Airway epithelial cell (primary cell): ENCODE measurements around the gene S100A13. TPM values are rescaled to one million over a fixed set of nuclear protein-coding genes. Genes with fewer than 3 reads are reported as not detected.

ENCODE experiments used
- total RNA-seq: library from RNA; depleted of rRNA; stranded (reverse); fragments of >200 nt; gene quantifications from 2 replicates; pipeline ENCODE4 v1.2.3, GENCODE V29; 2015

The S100A13 gene
- 124 and 160 TPM in 2 replicates for total RNA-seq

GRCh38 chr1:153626904-153627714 lies at the start of gene S100A13:
Gene S100A13 (minus strand): TSS chr1:153627505. CDS start chr1:153626472, 1,033 bp downstream.

GRCh38 chr1:153670859-153671627 lies 43.7 kb upstream of the S100A13 start, which contains the start of gene ILF2:
Gene ILF2 (minus strand): TSS chr1:153670993. CDS start chr1:153670922, 71 bp downstream.

GRCh38 chr1:153658400-153659174 lies 31.3 kb upstream of the S100A13 start, which contains the start of gene SNAPIN:
Gene SNAPIN (plus strand): TSS chr1:153658703. CDS start chr1:153658744, 41 bp downstream.

GRCh38 chr1:153633754-153634665 lies 6.7 kb upstream of the S100A13 start, which contains the start of gene CHTOP:
Gene CHTOP (plus strand): TSS chr1:153634066. CDS start chr1:153636589, 2,523 bp downstream.

GRCh38 chr1:153627715-153628626 lies 666 bp upstream of the S100A13 start, which contains the start of gene S100A1:
Gene S100A1 (plus strand): TSS chr1:153628434. CDS start chr1:153630522, 2,088 bp downstream.

GRCh38 chr1:153616144-153616916 lies 11.0 kb downstream of the S100A13 start, which contains the start of gene S100A14:
Gene S100A14 (minus strand): TSS chr1:153616325. CDS start chr1:153615858, 467 bp downstream.

GRCh38 chr1:153612755-153613331 lies 14.5 kb downstream of the S100A13 start, which contains the start of gene S100A16:
Gene S100A16 (minus strand): TSS chr1:153613137. CDS start chr1:153608151, 4,986 bp downstream.

Other genes starting within 250 kb of the S100A13 start
- gene S100A8, start 236.4 kb downstream of the S100A13 start, total RNA-seq, result 1,254 and 1,417 TPM in 2 replicates
- not detected in 2 replicates for gene S100A7A, start 211.0 kb downstream of the S100A13 start, total RNA-seq
- 0.42 and 3.5 TPM in 2 replicates for gene S100A7, start 166.9 kb downstream of the S100A13 start, total RNA-seq
- 2,657 and 2,815 TPM in 2 replicates for gene S100A6, start 91.5 kb downstream of the S100A13 start, total RNA-seq
- gene S100A5, start 86.6 kb downstream of the S100A13 start, total RNA-seq, result 0.49 TPM in 1 of 2 replicates, not detected in the other
- gene S100A4, start 81.7 kb downstream of the S100A13 start, total RNA-seq, result 45.3 and 57.0 TPM in 2 replicates
- gene S100A3, start 78.2 kb downstream of the S100A13 start, total RNA-seq, result 4.6 and 9.0 TPM in 2 replicates
- gene S100A2, start 61.7 kb downstream of the S100A13 start, total RNA-seq, result 5,324 and 7,203 TPM in 2 replicates
- gene S100A16, start 14.4 kb downstream of the S100A13 start, total RNA-seq, result 1,881 and 1,940 TPM in 2 replicates
- gene S100A14, start 11.2 kb downstream of the S100A13 start, total RNA-seq, result 1,909 and 2,185 TPM in 2 replicates
- not detected in 2 replicates for gene S100A1, start 929 bp upstream of the S100A13 start, total RNA-seq
- gene CHTOP, start 6.6 kb upstream of the S100A13 start, total RNA-seq, result 43.7 and 46.6 TPM in 2 replicates
- 56.8 and 62.6 TPM in 2 replicates for gene SNAPIN, start 31.2 kb upstream of the S100A13 start, total RNA-seq
- 208 and 209 TPM in 2 replicates for gene ILF2, start 43.5 kb upstream of the S100A13 start, total RNA-seq
- gene NPR1, start 51.2 kb upstream of the S100A13 start, total RNA-seq, result not detected in 2 replicates
- 22.5 and 25.0 TPM in 2 replicates for gene INTS3, start 100.5 kb upstream of the S100A13 start, total RNA-seq
- 11.3 and 19.6 TPM in 2 replicates for gene SLC27A3, start 147.9 kb upstream of the S100A13 start, total RNA-seq